HCT116 (cell line): ENCODE measurements around the gene SUN2. TPM values are rescaled to one million over a fixed set of nuclear protein-coding genes. Genes with fewer than 3 reads are reported as not detected.

Source experiments
- ATAC-seq: fragments of 200-7000 bp; cut with Tn5 transposase; 2 replicates; pipeline ENCODE4 v1.9.1; 2020; ENCODE audit warnings: mild to moderate bottlenecking, moderate library complexity
- BruUV-seq: library from RNA; stranded (reverse); fragments of 400-500 nt; replicated peaks from 2 replicates; lab custom pipeline; 2021; lab: Mats Ljungman, UMichigan
- CTCF ChIA-PET: fragments of 300-600 bp; sonication (Branson Sonifier 250); formaldehyde crosslinking; loops from one replicate; lab custom pipeline; 2021; ENCODE audit warnings: antibody characterized with exemption; lab: Charles Lee
- POLR2A ChIA-PET: fragments of 300-600, 350-600 bp; sonication (Branson Sonifier 250); formaldehyde crosslinking; loops from one replicate; lab custom pipeline; 2021; ENCODE audit warnings: antibody characterized with exemption; lab: Charles Lee
- RAD21 ChIA-PET, 2 experiments: fragments of 300-600 bp; sonication (Branson Sonifier 250); formaldehyde crosslinking; loops; one replicate each; lab custom pipeline; 2023; ENCODE audit warnings: low total read pairs in 2 of 2; ENCODE audit not compliant: uncharacterized antibody in 2 of 2, unreplicated experiment in 2 of 2, low non-redundant PET in 1 of 2; lab: Charles Lee
- DNase-seq: peaks from one replicate; pipeline ENCODE4 v3.0.0-alpha.2; 2010; ENCODE audit warnings: low read depth, low spot score
- H2AFZ ChIP-seq: fragments of 200-600 bp; shearing (Covaris generic), sonication (generic); 2 replicates; pipeline ENCODE4 v1.6.1; 2017; ENCODE audit warnings: low read depth, mixed run types, mixed read lengths, antibody characterized with exemption, low read length; ENCODE audit not compliant: poor library complexity, severe bottlenecking
- H3K27ac ChIP-seq: 2 replicates; pipeline ENCODE4 v1.5.1; 2012; ENCODE audit warnings: low read depth, low read length
- H3K27me3 ChIP-seq: fragments of 200-600 bp; sonication (generic); 2 replicates; pipeline ENCODE4 v1.6.1; 2016; ENCODE audit warnings: mixed run types, low read length, mixed read lengths; ENCODE audit not compliant: insufficient read depth
- H3K36me3 ChIP-seq, 2 experiments: fragments of 200-500 bp in 1 of 2; fragments of 200-600 bp in 1 of 2; sonication (Bioruptor generic) in 1 of 2; sonication (generic) in 1 of 2; 2 replicates each; pipeline versions ENCODE4 v1.5.1 to v1.6.1; 2014 to 2016; ENCODE audit warnings: low read length in 2 of 2, inconsistent platforms in 1 of 2, mixed read lengths in 1 of 2, mixed run types in 1 of 2; ENCODE audit not compliant: insufficient read depth in 2 of 2, control insufficient read depth in 1 of 2
- H3K4me1 ChIP-seq, 2 experiments: fragments of 200-600 bp in 1 of 2; sonication (generic) in 1 of 2; 2 replicates each; pipeline versions ENCODE4 v1.5.1 to v1.6.1; 2012 to 2017; ENCODE audit warnings: low read length in 2 of 2, inconsistent platforms in 1 of 2, mild to moderate bottlenecking in 1 of 2, mixed read lengths in 1 of 2, mixed run types in 1 of 2, moderate library complexity in 1 of 2; ENCODE audit not compliant: insufficient read depth in 2 of 2, control insufficient read depth in 1 of 2
- H3K4me2 ChIP-seq: fragments of 200-600 bp; sonication (generic); 2 replicates; pipeline ENCODE4 v1.6.1; 2017; ENCODE audit warnings: mixed run types, low read length, mixed read lengths
- H3K4me3 ChIP-seq, 2 experiments: fragments of 200-600 bp in 1 of 2; sonication (generic) in 1 of 2; replicated peaks in 1 of 2; 2 replicates each; pipeline ENCODE4 v1.5.1; 2011 to 2016; ENCODE audit warnings: low read length in 2 of 2, control low read depth in 1 of 2, low read depth in 1 of 2, mild to moderate bottlenecking in 1 of 2, mixed read lengths in 1 of 2, mixed run types in 1 of 2
- H3K79me2 ChIP-seq: fragments of 200-600 bp; sonication (generic); 2 replicates; pipeline ENCODE4 v1.6.1; 2017; ENCODE audit warnings: mild to moderate bottlenecking, mixed run types, low read length, moderate library complexity, mixed read lengths; ENCODE audit not compliant: insufficient read depth
- H3K9ac ChIP-seq: fragments of 200-600 bp; sonication (generic); 2 replicates; pipeline ENCODE4 v1.6.1; 2016; ENCODE audit warnings: low read length, mixed read lengths
- H3K9me2 ChIP-seq: fragments of 200-600 bp; sonication (generic), shearing (Covaris generic); 2 replicates; pipeline ENCODE4 v1.6.1; 2017; ENCODE audit warnings: mixed run types, mild to moderate bottlenecking, moderate library complexity; ENCODE audit not compliant: insufficient read depth
- H3K9me3 ChIP-seq, 2 experiments: fragments of 200-500 bp in 1 of 2; fragments of 200-600 bp in 1 of 2; sonication (Bioruptor generic) in 1 of 2; sonication (generic) in 1 of 2; 2 replicates each; pipeline ENCODE4 v1.6.1; 2014 to 2017; ENCODE audit warnings: low read length in 2 of 2, mixed read lengths in 2 of 2, inconsistent platforms in 1 of 2, low read depth in 1 of 2, mild to moderate bottlenecking in 1 of 2, mixed run types in 1 of 2, moderate library complexity in 1 of 2; ENCODE audit not compliant: control insufficient read depth in 1 of 2, insufficient read depth in 1 of 2
- H4K20me1 ChIP-seq: fragments of 200-600 bp; sonication (generic), shearing (Covaris generic); 2 replicates; pipeline ENCODE4 v1.6.1; 2017; ENCODE audit warnings: mixed run types, mild to moderate bottlenecking, moderate library complexity; ENCODE audit not compliant: insufficient read depth
- CBX3 ChIP-seq: IDR thresholded peaks from 2 replicates; pipeline ENCODE4 v1.6.1; 2012; ENCODE audit warnings: low read depth
- EZH2 ChIP-seq: fragments of 200-600 bp; sonication (generic); IDR thresholded peaks from 2 replicates; pipeline ENCODE4 v1.6.1; 2017; ENCODE audit warnings: antibody characterized with exemption, mixed run types
- JUND ChIP-seq: IDR thresholded peaks from 2 replicates; pipeline ENCODE4 v1.6.1; 2012
- POLR2A ChIP-seq: IDR thresholded peaks from 2 replicates; pipeline ENCODE4 v1.7.0; 2011; ENCODE audit warnings: borderline replicate concordance; ENCODE audit not compliant: insufficient read depth, insufficient read length; ENCODE audit errors: extremely low read depth
- POLR2AphosphoS5 ChIP-seq: IDR thresholded peaks from 2 replicates; pipeline ENCODE4 v1.6.1; 2011; ENCODE audit warnings: mild to moderate bottlenecking, low read depth, low read length, moderate library complexity
- RAD21 ChIP-seq: IDR thresholded peaks from 2 replicates; pipeline ENCODE4 v1.6.1; 2012; ENCODE audit warnings: low read depth, mild to moderate bottlenecking
- SIN3A ChIP-seq: IDR thresholded peaks from 2 replicates; pipeline ENCODE4 v1.6.1; 2012; ENCODE audit warnings: low read depth
- SP1 ChIP-seq: IDR thresholded peaks from 2 replicates; pipeline ENCODE4 v1.6.1; 2012; ENCODE audit warnings: low read depth
- YY1 ChIP-seq: IDR thresholded peaks from 2 replicates; pipeline ENCODE4 v1.6.1; 2011; ENCODE audit warnings: low read length, low read depth, moderate library complexity, mild to moderate bottlenecking; ENCODE audit not compliant: insufficient replicate concordance; ENCODE audit errors: extremely low read depth
- ZNF274 ChIP-seq: fragments of 200-500 bp; sonication (Bioruptor generic); IDR thresholded peaks from 2 replicates; pipeline ENCODE4 v1.6.1; 2014; ENCODE audit warnings: mild to moderate bottlenecking, low read depth, low read length, inconsistent platforms
- intact Hi-C: fragments of 100-400 bp; cut with micrococcal nuclease; formaldehyde crosslinking; loops from 2 replicates; pipeline ENCODE4 v1.10.0; 2022
- total RNA-seq: library from RNA; stranded (reverse); gene quantifications from one replicate; pipeline ENCODE4 v1.2.1, GENCODE V29; 2021; ENCODE audit not compliant: unreplicated experiment
- TF ChIP-seq, protein P1 (sequence below): IDR thresholded peaks from 2 replicates; pipeline ENCODE4 v1.6.1; 2012
- TF ChIP-seq, protein P2 (sequence below): IDR thresholded peaks from 2 replicates; pipeline ENCODE4 v1.6.1; 2012; ENCODE audit warnings: low read depth

The SUN2 gene
- total RNA-seq, 1 experiment from 2014 or later: 71.6 TPM

DNA sequence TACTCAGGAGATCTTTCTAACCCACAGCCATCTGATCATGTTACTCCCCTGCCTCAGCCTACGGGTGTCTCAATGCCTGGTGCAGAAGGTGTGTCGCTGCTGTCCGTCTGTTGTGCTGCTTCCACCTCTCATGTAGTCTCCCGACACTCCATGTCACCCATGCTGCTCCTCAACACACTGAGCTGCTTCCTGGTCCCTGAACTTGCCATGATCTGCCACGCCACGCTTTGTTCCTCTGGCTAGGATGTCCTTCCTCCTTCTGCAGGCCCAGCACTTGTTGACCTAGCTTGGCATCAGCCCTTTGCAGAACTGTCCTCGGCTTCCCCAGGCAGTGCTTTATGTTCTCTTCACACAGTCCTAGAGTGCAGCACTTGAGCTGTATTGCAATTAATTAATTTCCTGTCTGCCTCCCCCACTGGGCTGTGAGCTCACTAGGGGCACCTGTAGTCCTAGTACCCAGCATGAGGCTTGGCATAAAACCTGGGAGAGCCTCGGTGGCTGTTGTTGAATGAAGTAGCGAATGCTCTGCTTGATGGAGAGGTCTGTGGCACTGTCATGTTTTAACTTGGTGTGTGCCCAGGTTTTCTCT lies 40.5 kb downstream of the SUN2 start:
- Histone ChIP-seq H3K4me1 (peaks cover 12 to 21% of the 10 kb centered on the region in 2 experiments), H3K4me2 (no peak overlapping the region), H3K79me2 (peaks cover 66% of the 10 kb centered on the region), H3K27ac (no peak overlapping the region), H4K20me1 (no peaks in the 10 kb centered on the region), H3K9me3 (no peaks in the 10 kb centered on the region), H3K36me3 (peaks cover 6 to 9% of the 10 kb centered on the region in 2 experiments; a peak in 3 of 4 replicates), H3K4me3 (no peak overlapping the region), H3K27me3 (no peaks in the 10 kb centered on the region), H2AFZ (no peak overlapping the region), H3K9me2 (no peaks in the 10 kb centered on the region), H3K9ac (no peak overlapping the region)
- POLR2A ChIA-PET: interaction anchor here (0.7 kb wide), 1 partner anchor 10 kb away, joined by 5 read pairs; the partner anchor contains the start of gene GTPBP1
- DNase-seq: no peak
- no peak for ATAC-seq
- CTCF ChIA-PET: interaction anchor here (1.5 kb wide), 1 partner anchor 10 kb away, joined by 6 read pairs; no protein-coding TSS in a partner anchor
- RAD21 ChIA-PET: no interaction called here
- TF ChIP-seq CBX3 (no peak), ZNF274 (no peak), EZH2 (no peak), SIN3A (no peak), YY1 (no peak), POLR2AphosphoS5 (no peak), JUND (no peak), SP1 (no peak), POLR2A (no peak), RAD21 (no peak)
- TF ChIP-seq, protein P1, sequence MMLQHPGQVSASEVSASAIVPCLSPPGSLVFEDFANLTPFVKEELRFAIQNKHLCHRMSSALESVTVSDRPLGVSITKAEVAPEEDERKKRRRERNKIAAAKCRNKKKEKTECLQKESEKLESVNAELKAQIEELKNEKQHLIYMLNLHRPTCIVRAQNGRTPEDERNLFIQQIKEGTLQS: no peak
- TF ChIP-seq, protein P2, sequence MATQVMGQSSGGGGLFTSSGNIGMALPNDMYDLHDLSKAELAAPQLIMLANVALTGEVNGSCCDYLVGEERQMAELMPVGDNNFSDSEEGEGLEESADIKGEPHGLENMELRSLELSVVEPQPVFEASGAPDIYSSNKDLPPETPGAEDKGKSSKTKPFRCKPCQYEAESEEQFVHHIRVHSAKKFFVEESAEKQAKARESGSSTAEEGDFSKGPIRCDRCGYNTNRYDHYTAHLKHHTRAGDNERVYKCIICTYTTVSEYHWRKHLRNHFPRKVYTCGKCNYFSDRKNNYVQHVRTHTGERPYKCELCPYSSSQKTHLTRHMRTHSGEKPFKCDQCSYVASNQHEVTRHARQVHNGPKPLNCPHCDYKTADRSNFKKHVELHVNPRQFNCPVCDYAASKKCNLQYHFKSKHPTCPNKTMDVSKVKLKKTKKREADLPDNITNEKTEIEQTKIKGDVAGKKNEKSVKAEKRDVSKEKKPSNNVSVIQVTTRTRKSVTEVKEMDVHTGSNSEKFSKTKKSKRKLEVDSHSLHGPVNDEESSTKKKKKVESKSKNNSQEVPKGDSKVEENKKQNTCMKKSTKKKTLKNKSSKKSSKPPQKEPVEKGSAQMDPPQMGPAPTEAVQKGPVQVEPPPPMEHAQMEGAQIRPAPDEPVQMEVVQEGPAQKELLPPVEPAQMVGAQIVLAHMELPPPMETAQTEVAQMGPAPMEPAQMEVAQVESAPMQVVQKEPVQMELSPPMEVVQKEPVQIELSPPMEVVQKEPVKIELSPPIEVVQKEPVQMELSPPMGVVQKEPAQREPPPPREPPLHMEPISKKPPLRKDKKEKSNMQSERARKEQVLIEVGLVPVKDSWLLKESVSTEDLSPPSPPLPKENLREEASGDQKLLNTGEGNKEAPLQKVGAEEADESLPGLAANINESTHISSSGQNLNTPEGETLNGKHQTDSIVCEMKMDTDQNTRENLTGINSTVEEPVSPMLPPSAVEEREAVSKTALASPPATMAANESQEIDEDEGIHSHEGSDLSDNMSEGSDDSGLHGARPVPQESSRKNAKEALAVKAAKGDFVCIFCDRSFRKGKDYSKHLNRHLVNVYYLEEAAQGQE: no peak
- no TSS peak for BruUV-seq
- intact Hi-C loops: no loop called here
